ENCODE measurements around the gene OOEP. TPM values are rescaled to one million over a fixed set of nuclear protein-coding genes. Genes with fewer than 3 reads are reported as not detected.

Gene OOEP
- total and polyA plus RNA-seq, 2 of the 4 experiments (the other 2 are of a cell fraction) = not detected

GRCh38 chr6:73362358-73362757 lies 7.3 kb downstream of the OOEP start, which contains the start of gene KHDC3L:
Gene KHDC3L, plus strand, starts transcription at chr6:73362658. Its CDS starts 72 bp downstream, at chr6:73362730.
- Histone ChIP-seq H3K9me3 (ENCODE audit: control insufficient read depth, insufficient read depth, low read length) (peaks cover 2% of the 10 kb centered on the region; the same call in 1 of the 2 replicates), H2BK5ac (ENCODE audit: low read depth, low read length, poor library complexity, severe bottlenecking) (no peak within 1 kb of the TSS), H3K23ac (ENCODE audit: low read depth, low read length) (no peak within 1 kb of the TSS), H3K4me2 (ENCODE audit: low read depth, low read length) (no peak within 1 kb of the TSS), H3K4me3 (ENCODE audit: insufficient read depth, low read depth, low read length) (no peak within 1 kb of the TSS), H2AK5ac (ENCODE audit: low read depth, low read length) (no peak within 1 kb of the TSS), H3K4me1 (ENCODE audit: control insufficient read depth, insufficient read depth, low read length) (no peaks in the 10 kb centered on the region), H2BK20ac (ENCODE audit: low read depth, low read length) (no peak within 1 kb of the TSS), H4K5ac (ENCODE audit: low read depth, low read length) (no peak within 1 kb of the TSS), H4K8ac (ENCODE audit: low read depth in 2 of 2, low read length in 2 of 2) (no peak within 1 kb of the TSS), H3K9ac (ENCODE audit: low read depth, low read length) (no peak within 1 kb of the TSS), H3K27ac (ENCODE audit: insufficient read depth, low read length) (no peak within 1 kb of the TSS), H4K91ac (ENCODE audit: insufficient read depth, low read depth, low read length) (no peak within 1 kb of the TSS), H3K27me3 (ENCODE audit: control insufficient read depth, insufficient read depth, low read length) (no peaks in the 10 kb centered on the region), H2AK9ac (replicated peaks; ENCODE audit: low read depth, low read length, poor library complexity) (no peak within 1 kb of the TSS), H3K18ac (ENCODE audit: low read depth, low read length) (no peak within 1 kb of the TSS), H4K20me1 (ENCODE audit: insufficient read depth, low read length) (no peaks in the 10 kb centered on the region), H3K79me1 (ENCODE audit: low read depth in 1 of 2, low read length in 2 of 2) (no peaks in the 10 kb centered on the region), H3K36me3 (ENCODE audit: control insufficient read depth, insufficient read depth, low read length) (no peaks in the 10 kb centered on the region), H2BK15ac (ENCODE audit: low read depth, low read length) (no peak within 1 kb of the TSS), H3K4ac (ENCODE audit: low read depth, low read length) (no peak within 1 kb of the TSS), H2BK120ac (ENCODE audit: low read depth, low read length) (no peak within 1 kb of the TSS), H2AFZ (replicated peaks; ENCODE audit: low read length, poor library complexity) (no peak within 1 kb of the TSS), H3K56ac (ENCODE audit: extremely low read depth, insufficient read depth, low read length) (no peak within 1 kb of the TSS), H3K9me1 (ENCODE audit: insufficient read depth, low read length) (no peaks in the 10 kb centered on the region), H3K14ac (replicated peaks; ENCODE audit: low read depth, low read length) (no peak within 1 kb of the TSS)
- DNase-seq (no peak), ATAC-seq (ENCODE audit: low read depth) (no peak)
- 73% methylated on average over 4 of the region's 23 CpGs; no CpG with 5 or more reads in 1 of the 2 experiments for WGBS, 2 experiments (ENCODE audit: extremely low coverage in 2 of 2, insufficient read length in 1 of 2)
- no TSS peak for BruUV-seq (replicated peaks)
- TF ChIP-seq, protein P1, sequence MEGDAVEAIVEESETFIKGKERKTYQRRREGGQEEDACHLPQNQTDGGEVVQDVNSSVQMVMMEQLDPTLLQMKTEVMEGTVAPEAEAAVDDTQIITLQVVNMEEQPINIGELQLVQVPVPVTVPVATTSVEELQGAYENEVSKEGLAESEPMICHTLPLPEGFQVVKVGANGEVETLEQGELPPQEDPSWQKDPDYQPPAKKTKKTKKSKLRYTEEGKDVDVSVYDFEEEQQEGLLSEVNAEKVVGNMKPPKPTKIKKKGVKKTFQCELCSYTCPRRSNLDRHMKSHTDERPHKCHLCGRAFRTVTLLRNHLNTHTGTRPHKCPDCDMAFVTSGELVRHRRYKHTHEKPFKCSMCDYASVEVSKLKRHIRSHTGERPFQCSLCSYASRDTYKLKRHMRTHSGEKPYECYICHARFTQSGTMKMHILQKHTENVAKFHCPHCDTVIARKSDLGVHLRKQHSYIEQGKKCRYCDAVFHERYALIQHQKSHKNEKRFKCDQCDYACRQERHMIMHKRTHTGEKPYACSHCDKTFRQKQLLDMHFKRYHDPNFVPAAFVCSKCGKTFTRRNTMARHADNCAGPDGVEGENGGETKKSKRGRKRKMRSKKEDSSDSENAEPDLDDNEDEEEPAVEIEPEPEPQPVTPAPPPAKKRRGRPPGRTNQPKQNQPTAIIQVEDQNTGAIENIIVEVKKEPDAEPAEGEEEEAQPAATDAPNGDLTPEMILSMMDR (conservative IDR thresholded peaks at IDR 0.05; ENCODE audit: low read depth, low read length) = no peak
- TF ChIP-seq MXI1 (IDR thresholded peaks at IDR 0.05; ENCODE audit: borderline replicate concordance, low read depth, low read length) (no peak), CHD1 (IDR thresholded peaks at IDR 0.05; ENCODE audit: low read depth, low read length) (no peak), RFX5 (IDR thresholded peaks at IDR 0.05; ENCODE audit: low read depth, low read length) (no peak), RCOR1 (IDR thresholded peaks at IDR 0.05; ENCODE audit: insufficient replicate concordance, low read length) (no peak), CEBPB (IDR thresholded peaks at IDR 0.05; ENCODE audit: low read depth, low read length) (no peak), MAFK (IDR thresholded peaks at IDR 0.05; ENCODE audit: low read depth, low read length) (no peak), NFE2L2 (IDR thresholded peaks at IDR 0.05; ENCODE audit: low read depth, low read length) (no peak), SMC3 (IDR thresholded peaks at IDR 0.05; ENCODE audit: low read depth, low read length) (no peak), POLR2A (IDR thresholded peaks at IDR 0.05; ENCODE audit: low read depth, low read length) (no peak), USF2 (IDR thresholded peaks at IDR 0.05; ENCODE audit: low read depth, low read length) (no peak), FOS (IDR thresholded peaks at IDR 0.05; ENCODE audit: low read depth, low read length) (no peak), BHLHE40 (IDR thresholded peaks at IDR 0.05; ENCODE audit: low read depth, low read length) (no peak), RAD21 (IDR thresholded peaks at IDR 0.05; ENCODE audit: low read length) (no peak), MAZ (IDR thresholded peaks at IDR 0.05; ENCODE audit: borderline replicate concordance, low read depth, low read length) (no peak)
- TF ChIP-seq, protein P2, sequence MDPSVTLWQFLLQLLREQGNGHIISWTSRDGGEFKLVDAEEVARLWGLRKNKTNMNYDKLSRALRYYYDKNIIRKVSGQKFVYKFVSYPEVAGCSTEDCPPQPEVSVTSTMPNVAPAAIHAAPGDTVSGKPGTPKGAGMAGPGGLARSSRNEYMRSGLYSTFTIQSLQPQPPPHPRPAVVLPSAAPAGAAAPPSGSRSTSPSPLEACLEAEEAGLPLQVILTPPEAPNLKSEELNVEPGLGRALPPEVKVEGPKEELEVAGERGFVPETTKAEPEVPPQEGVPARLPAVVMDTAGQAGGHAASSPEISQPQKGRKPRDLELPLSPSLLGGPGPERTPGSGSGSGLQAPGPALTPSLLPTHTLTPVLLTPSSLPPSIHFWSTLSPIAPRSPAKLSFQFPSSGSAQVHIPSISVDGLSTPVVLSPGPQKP (IDR thresholded peaks at IDR 0.05; ENCODE audit: borderline replicate concordance, low read depth, low read length) = no peak
- in situ Hi-C loops (cut with MboI; ENCODE audit: low sequenced_read_pairs) = no loop called here
- intact Hi-C loops (cut with micrococcal nuclease) = no loop called here
- dilution Hi-C loops (cut with HindIII; ENCODE audit: low sequenced_read_pairs, unreplicated experiment) = no loop called here
- ChIA-PET POLR2A (ENCODE audit: unreplicated experiment) (no interaction called here), CTCF (no interaction called here)
